ENCODE data around the gene SCNN1G.

SCNN1G gene

GRCh38 chr16:23145608-23146007 lies 36.9 kb upstream of the SCNN1G start:
- no peak for TF ChIP-seq TAF1 (IDR thresholded peaks at IDR 0.05; ENCODE audit: low read depth)
- no peak for TF ChIP-seq ZBTB7A (IDR thresholded peaks at IDR 0.05; ENCODE audit: low read depth)
- TF ChIP-seq EGR1 (IDR thresholded peaks at IDR 0.05), result no peak
- no peak for TF ChIP-seq MAX (IDR thresholded peaks at IDR 0.05)
- no peak for TF ChIP-seq YY1 (IDR thresholded peaks at IDR 0.05; ENCODE audit: low read depth)
- TF ChIP-seq RAD21 (IDR thresholded peaks at IDR 0.05; ENCODE audit: low read depth), result no peak
- no peak for TF ChIP-seq CEBPB (IDR thresholded peaks at IDR 0.05)

GRCh38 chr16:23146877-23147601 lies 35.5 kb upstream of the SCNN1G start:
- TF ChIP-seq YY1 (IDR thresholded peaks at IDR 0.05; ENCODE audit: low read depth), result no peak
- TF ChIP-seq TCF12 (IDR thresholded peaks at IDR 0.05; ENCODE audit: low read depth), result no peak
- TF ChIP-seq USF1 (IDR thresholded peaks at IDR 0.05), result no peak
- no peak for TF ChIP-seq MAX (IDR thresholded peaks at IDR 0.05)
- TF ChIP-seq ZBTB7A (IDR thresholded peaks at IDR 0.05; ENCODE audit: low read depth), result no peak
- TF ChIP-seq CREB1 (IDR thresholded peaks at IDR 0.05; ENCODE audit: low read depth), result no peak
- no peak for TF ChIP-seq EGR1 (IDR thresholded peaks at IDR 0.05)

GRCh38 chr16:23147666-23148065 lies 34.9 kb upstream of the SCNN1G start:
- TF ChIP-seq CEBPB (IDR thresholded peaks at IDR 0.05) (no peak), RAD21 (IDR thresholded peaks at IDR 0.05; ENCODE audit: low read depth) (no peak), EP300 (IDR thresholded peaks at IDR 0.05; ENCODE audit: borderline replicate concordance) (no peak), EGR1 (IDR thresholded peaks at IDR 0.05) (no peak), REST (IDR thresholded peaks at IDR 0.05; ENCODE audit: low read depth) (no peak), TEAD4 (IDR thresholded peaks at IDR 0.05) (no peak), NFIC (IDR thresholded peaks at IDR 0.05) (no peak), ZBTB7A (IDR thresholded peaks at IDR 0.05; ENCODE audit: low read depth) (no peak), FOXM1 (IDR thresholded peaks at IDR 0.05; ENCODE audit: borderline replicate concordance, low read depth) (no peak), TCF12 (IDR thresholded peaks at IDR 0.05; ENCODE audit: low read depth) (no peak), CREB1 (IDR thresholded peaks at IDR 0.05; ENCODE audit: low read depth) (no peak), USF1 (IDR thresholded peaks at IDR 0.05) (no peak), MAX (IDR thresholded peaks at IDR 0.05) (no peak), YY1 (IDR thresholded peaks at IDR 0.05; ENCODE audit: low read depth) (no peak)

- TF ChIP-seq RAD21 (IDR thresholded peaks at IDR 0.05; ENCODE audit: low read depth) (no peak), YY1 (IDR thresholded peaks at IDR 0.05; ENCODE audit: low read depth) (no peak), CREB1 (IDR thresholded peaks at IDR 0.05; ENCODE audit: low read depth) (no peak), FOXM1 (IDR thresholded peaks at IDR 0.05; ENCODE audit: borderline replicate concordance, low read depth) (no peak), USF1 (IDR thresholded peaks at IDR 0.05) (no peak), TCF12 (IDR thresholded peaks at IDR 0.05; ENCODE audit: low read depth) (no peak), NFIC (IDR thresholded peaks at IDR 0.05) (no peak), CEBPB (IDR thresholded peaks at IDR 0.05) (no peak), EGR1 (IDR thresholded peaks at IDR 0.05) (no peak), MAX (IDR thresholded peaks at IDR 0.05) (no peak), ZBTB7A (IDR thresholded peaks at IDR 0.05; ENCODE audit: low read depth) (no peak), REST (IDR thresholded peaks at IDR 0.05; ENCODE audit: low read depth) (no peak), TAF1 (IDR thresholded peaks at IDR 0.05; ENCODE audit: low read depth) (no peak), EP300 (IDR thresholded peaks at IDR 0.05; ENCODE audit: borderline replicate concordance) (no peak), TEAD4 (IDR thresholded peaks at IDR 0.05) (no peak)
Observed at GRCh38 chr16:23148166-23148512, 34.4 kb upstream of the SCNN1G start.

All from Ishikawa (cell line).